Stimulated activated CD4-positive, alpha-beta T cell treated with anti-CD3 and anti-CD28 coated beads, Interleukin-15, amount 100 ng/mL, for 1 hour (primary cell): ENCODE data around the gene ANXA2.
"Not testable (repeated sequence)": the region's sequence is repeated elsewhere in the genome, so short reads cannot be mapped to it uniquely, and the experiment has no call there.

Source experiments
- DNase-seq, 2 donors: peaks; one replicate each; pipeline ENCODE4 v3.0.0-alpha.2; 2020; ENCODE audit warnings: low read depth in 1 of 2, low spot score in 1 of 2

ANXA2 gene

DNA sequence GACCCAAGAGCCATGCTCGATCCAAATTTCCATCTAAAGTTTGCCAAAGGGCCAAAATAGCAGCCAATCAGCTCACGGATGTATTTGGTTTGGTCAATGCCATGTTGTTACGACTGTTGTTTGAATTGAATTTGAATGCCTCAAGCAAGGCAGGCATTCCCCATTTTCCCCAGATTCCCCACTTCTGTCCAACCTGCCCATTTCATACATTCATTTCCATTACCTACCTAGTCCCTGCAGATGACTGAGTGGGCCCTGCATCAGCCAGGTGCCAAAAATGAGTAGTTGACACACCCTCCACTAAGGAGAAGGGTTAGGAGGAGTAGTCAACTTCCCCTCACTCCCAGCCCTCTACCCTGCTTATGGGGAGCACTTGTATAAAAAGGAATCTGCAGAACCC is 51.7 kb downstream of the ANXA2 start:
- DNase-seq: no peak

DNA sequence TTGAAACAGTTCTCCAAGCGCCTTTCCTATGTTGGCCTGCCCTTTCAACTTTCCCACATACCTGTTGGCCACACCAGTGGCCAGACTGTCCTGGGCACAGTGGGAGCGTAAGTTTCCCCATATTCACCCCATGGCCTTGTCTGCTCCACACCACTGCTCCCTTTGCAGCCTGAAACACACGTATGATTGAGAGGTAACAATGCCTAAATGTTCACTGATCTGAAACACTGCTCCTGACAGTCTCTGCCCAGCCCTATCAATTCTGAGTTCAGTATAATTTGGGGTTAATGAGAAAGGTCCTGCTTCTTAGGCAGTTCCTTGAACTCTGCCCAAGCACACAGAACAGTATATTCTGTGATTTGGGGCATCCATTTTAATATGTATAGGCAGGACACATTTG is 52.2 kb downstream of the ANXA2 start:
- DNase-seq: no peak

DNA sequence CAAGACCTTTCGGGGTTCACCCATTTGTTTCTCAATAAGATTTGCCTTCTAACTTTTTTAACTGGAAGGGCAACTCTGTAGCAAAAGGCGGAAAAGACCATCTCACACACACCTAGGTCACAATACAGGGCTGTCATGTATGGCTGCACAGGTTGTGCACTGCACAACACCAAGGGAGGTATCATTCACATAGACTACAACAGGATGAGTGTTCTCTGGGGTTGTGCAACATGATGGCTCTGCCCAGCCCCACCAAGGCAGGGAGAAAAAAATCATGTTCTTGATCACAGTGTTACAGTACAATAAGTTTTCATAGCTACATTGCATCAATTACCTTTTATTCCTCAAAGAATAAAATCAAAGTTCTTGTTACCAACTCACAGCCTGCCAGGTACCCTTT is 52.8 kb downstream of the ANXA2 start:
- no peak for DNase-seq

DNA sequence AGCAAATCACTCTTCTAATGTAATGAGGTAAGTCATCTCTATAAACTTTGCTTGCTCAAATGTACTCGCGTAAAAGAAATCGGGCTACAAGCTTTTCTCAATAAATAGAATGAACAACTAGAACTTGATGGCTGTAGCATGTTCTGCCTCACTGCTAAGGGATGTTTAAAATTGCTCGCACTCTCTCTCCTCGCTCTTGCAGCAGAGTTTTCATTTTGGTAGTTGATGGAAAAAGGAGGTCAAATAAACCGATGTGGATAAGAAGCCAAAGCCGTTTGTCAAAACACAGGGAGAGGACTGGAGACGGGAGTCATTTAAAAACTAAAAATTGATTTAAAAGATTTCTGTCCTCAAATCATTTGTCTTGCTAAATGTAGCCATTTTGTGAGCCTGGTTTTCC is 53.3 kb downstream of the ANXA2 start:
- no peak for DNase-seq

DNA sequence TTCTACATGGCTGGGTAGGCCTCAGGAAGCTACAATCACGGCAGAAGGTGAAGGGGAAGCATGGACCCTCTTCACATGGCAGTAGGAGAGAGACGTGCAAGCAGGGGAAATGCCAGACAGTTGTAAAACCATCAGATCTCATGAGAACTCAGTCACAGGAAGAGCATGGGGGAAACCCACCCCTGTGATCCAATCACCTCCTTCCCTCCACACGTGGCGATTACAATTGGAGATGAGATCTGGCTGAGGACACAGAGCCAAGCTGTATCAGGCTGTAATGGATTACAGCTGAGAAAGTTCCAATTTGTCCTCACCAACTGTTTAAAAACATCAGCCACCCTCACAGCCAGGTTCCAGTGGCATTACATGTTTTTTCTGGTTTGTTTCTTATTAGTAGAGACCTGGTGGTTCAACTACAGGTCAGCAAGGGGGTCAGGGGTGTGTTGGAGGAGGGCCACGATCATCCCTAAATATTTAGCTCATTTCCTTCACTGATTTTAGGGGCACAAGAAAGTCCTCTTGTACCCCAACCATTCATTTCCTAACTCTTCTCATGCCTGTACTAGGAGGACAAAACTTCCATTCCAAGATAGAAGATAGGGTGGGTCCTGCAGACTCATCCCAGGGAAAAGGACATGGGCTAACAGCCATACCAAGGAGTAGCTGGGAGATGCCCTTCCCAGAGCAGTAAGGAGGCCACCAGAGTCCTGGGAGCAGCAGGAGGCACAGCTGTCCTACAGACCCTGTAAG is 54.4 kb downstream of the ANXA2 start:
- DNase-seq: no peak

DNA sequence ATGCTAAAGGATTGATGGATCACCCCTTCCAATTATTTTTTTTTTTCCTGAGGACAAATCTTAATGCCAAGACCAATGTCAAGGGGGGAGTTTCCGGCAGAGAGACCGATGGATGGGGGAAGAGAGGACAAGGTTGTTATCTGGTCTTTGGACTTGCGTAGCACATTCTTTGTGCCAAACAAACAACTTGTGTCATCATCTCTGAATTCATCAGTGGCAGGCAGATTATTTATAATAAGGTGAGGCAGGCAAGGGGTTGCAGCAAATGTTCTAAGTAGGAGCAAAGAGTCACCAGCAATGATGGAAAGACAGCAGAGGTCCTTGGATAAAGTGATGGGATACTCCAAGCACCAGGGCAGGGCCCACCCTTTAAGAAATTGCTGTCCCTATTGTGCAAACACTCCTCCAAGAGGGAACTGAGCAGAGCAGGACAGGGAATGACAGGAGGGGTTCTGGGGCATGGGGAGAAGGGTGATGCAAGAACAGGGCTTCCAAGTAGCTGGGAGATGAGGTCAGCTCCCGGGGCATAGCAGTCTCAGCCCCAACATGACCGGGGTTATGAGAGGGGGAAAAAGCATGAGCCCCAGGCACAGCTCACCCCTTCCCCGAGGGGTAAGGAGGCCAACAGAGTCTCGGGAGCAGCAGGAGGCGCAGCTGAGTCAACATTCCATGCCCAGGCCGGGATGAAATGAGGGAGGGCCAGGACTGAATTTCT is 57.4 kb downstream of the ANXA2 start:
- no peak for DNase-seq

DNA sequence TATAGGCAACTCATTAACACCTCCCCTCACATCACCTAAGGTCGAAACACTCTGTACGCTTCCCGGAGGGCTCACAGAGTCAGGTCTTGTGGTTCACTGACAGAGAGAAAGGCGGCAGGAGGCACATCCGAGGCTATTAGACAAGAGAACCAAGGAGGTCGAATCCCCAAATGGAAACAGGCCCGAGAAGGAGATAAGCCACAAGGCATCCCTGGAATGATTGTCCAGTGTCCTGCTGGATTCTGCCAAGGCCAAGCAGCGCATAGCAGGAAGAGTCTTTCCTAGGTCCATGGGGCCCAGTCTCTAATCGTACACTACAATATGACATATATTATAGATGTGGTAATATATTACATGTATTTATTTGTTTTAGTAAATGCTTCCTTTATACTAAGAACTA is 58.5 kb downstream of the ANXA2 start:
- DNase-seq: no peak

DNA sequence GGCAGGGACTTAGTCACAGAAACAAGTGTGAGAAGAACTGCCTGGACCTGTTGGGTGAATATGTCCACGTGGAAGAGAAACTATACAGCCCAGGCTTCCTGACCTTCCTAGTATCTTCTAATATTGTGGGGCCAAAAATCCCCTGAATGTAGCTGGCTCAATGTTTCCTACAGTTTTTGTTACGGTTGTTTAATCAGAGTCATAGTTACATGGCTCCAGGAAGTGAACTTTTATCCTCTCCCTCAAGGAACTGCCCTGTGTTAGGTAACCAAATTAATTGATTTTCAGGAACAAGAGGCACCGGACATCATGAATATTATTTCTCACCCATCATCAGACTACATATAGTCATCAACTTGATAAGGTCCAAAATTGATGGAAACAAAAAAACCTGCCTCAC is 59.0 kb downstream of the ANXA2 start:
- DNase-seq: no peak

DNA sequence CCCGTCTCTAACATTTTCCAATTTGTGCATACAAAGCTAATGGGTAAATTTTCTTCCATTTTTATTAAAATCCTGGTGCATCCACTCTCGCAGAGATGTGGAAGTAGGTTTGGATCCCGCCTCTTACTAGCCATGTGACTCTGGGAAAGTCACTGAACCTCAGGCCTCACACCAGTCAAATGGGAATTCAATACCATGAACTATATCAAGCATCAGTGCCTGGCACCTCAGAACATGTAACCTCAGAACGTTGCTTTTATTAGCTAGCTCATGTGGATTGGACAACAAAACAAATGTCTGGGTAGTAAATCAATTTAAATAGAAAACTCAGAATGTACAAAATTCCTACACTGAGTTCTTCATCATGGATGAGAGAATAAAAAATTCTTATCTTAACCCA is 60.7 kb downstream of the ANXA2 start:
- no peak for DNase-seq

DNA sequence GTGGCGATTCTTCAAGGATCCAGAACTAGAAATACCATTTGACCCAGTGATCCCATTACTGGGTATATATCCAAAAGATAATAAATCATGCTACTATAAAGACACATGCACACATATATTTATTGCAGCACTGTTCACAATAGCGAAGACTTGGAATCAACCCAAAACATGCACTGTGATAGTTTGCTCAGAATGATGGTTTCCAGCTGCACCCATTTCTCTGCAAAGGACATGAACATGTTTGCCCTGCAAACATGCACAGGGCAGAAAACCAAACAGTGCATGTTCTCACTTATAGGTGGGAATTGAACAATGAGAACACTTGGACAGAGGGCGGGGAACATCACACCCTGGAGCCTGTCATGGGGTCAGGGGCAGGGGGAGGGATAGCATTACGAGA is 62.5 kb downstream of the ANXA2 start:
- not testable (repeated sequence) for DNase-seq

DNA sequence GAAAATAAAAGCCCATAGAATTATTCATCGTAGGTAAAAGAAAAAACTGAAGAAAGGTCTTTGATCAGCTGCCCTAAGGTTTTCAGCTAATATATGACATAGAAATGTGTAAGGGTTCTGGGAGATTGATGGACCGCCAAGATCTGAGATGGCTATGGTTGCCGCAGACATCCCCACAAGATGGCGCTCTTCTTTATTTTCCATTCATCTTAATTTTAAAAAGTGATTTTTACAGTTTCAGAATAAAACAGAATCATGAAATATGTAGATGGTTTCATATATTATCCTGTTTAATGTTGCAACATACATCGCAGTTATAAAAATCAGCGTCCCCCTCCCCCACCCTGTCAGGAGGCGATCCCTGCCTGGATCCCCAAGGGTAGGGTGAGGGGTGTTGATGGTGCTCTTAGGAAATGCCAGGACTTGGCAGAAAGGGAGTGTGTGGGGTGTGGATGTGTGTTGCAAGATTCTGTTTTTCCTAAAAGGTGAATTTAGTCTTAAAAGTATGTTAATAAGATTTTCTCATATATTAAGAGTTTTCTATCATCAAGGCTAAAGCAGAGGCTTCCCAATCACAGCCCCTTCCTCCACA is 68.8 kb downstream of the ANXA2 start:
- DNase-seq: no peak

DNA sequence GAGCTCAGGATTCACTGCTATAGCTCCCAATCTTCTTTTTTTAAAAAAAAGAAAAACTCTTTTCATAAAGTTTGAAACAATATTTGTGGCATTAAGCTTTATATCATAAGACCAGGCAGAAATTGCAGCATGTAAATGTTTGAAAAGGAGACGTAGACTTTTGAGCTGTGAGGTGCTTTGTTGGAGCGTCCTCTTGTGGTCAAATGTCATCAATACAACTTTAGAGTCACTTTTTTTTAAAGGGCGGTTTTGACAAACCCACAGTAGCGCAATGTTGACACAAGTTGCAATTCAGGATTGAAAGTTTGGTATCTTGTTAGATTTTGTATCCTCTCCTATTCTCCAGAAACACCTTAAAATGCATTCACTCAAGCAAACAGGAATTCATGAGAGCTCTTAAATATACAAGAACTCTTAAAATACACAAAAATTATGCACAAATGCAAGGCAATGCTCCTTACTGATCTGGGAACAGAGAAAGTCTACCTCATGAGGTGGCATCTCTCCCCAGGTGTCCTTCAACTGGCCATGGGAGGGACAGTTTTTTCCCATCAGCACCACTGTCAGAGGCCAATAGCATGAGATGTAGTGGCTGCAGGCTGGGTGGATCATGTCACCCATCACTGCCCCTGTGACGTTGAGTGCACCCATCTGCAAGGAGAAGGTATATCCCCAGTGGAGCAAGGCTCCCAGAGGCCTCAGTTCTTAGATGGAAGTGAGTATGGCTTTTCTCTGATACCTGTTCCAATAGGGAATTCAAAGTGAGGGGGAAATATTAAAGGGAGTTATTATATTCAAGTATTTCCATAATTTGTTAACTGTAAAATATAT is 70.7 kb downstream of the ANXA2 start:
- no peak for DNase-seq

DNA sequence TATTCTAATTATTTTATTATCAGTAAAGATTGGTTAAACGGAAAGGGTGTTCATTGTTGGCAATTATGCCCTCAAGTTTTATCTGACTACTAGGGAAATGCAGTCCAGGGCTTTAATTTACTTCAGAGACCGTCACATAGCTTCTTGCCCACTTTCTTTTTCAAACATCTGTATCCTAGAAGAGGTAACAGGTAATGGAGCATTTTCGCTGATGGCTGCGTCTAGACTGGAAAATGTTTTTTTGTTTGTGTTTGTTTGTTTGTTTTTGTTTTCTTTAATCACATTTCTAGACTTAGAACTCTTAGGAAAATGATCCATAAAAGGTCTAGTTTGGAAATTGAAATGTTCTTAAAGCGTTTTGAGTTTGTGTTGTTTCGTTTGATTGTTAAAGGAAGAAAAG is 71.4 kb downstream of the ANXA2 start:
- no peak for DNase-seq

DNA sequence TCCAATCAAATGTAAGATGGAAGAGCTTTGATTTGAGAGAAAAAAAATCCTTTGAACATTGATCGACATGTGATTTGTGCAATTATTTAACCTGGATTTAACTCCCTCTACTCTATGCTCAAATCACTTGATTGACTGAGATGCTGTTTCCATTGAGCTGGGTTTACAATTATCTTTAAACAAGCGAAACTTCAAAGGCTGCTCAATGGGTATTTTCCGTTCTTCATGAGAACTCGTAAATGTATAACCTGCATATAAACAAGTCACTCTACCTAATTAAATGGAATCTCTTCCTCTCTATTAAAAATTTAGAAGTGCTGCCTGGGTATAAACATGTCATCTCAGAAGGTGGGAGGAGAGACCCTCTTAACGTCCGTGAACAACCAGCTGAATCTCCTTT is 71.9 kb downstream of the ANXA2 start:
- DNase-seq: no peak

DNA sequence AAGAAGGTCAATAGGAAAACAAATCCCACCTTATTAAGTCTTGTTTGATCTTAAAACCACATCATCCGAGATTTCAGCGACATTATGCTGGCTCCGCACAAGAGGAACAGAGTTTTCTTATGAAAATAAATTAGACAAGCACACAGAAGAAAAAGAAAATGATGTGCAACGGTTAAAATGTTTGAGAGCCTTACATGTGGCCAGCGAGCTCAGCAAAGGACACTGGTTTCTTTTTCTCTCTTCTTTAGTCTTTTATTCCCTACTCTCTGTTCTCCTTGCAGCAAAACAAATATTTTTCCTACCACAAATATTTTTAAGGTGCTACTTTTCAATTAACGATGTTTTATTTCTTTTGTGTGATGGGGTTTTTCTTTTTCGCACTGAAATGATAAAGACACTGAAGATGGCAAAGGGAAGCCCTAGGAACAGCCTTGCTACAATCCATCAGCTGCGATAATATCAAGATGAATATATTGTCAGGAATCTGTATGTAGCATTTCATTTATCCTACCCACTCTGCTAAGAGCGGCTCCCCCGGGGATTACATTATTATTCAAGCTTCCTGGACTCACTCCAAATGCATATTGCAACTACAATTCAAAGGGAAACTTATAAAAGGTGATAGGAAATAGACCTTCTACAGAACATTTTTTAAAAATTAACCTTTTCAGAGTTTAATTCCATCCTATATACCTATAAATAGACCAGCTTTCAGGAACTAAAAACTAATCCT is 72.9 kb downstream of the ANXA2 start:
- DNase-seq: no peak

DNA sequence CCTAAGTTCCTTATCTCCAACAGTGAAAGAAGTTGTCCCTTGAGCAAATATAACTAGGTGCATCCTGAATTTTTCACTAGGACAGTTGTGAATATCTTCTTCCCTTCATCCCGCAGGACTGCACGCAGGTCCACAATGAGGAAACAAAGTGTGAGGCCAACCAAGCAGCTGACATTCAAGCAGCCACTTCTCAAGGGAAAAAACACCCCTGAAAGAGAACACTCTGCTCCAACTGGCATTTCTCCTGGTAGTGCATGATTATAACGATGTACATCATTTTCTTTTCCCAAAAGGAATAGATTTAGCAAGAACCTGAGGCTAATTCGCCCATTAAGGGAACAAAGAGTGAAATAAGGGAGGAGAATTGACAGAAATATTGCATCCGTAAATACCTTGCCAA is 74.5 kb downstream of the ANXA2 start:
- no peak for DNase-seq

DNA sequence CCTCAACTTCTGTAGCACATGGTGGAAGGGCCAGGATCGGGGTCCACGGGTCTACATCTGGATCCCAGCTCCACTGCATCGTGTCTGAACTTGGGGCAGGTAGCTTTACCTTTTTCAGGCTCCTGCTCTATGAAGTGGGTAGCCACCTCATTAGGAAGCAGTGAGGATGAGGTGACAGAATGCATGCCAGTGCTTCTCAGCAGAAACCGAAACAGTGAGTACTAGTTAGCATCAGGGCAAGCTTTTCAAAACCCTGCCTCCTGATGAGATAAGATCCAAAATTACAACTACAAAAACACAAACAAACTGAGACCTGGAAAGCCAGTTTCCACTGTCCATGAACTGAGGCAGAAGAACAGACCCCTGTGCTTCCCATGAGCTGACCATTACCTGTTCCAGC is 77.4 kb downstream of the ANXA2 start:
- no peak for DNase-seq

DNA sequence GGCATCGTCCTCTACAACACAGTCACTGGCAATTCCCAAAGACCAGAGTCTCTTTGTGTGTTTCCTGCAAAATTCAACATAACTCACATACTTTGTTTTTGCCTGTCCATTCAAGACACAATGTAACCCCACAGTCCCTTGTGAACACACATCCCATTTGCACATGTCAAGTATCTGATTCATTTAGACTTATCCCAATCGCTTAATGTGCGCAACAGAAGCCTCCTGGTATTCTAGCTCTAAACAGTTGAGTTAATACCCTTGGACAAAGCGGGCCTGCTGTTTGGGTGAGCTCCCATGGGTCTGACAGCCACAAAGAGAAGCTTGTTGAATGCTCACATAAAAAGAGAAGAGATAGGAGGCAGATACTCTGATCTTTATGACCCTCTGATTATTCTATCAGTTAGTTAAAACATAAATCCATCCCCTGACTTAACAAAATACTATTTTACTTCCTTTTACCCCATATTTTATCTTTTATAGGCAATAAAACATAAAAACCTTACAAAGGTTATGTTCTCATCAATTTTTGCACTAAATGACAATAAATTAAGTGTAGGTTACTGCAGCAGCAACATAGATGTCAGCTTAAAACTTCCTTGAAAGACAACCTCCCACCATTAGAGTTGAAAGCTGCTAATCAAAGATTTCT is 79.4 kb downstream of the ANXA2 start:
- DNase-seq: no peak

DNA sequence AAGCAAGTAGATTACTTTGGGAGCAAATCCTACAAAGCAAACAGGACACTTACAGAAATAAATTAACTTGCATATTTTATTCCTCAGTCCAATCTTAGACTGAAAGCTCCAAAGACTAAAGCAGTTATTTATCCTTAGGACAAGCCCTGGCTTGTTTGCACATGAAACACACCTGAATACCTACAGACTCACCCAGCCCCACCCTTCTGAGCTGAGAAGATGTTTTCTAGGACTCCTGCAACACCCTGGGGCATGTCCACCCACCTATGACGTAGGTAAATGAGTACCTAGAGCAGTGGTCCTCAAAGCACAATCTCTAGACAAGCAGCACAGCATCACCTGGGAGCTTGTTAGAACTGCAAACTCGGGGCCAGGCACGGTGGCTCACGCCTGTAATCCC is 80.8 kb downstream of the ANXA2 start:
- no peak for DNase-seq

DNA sequence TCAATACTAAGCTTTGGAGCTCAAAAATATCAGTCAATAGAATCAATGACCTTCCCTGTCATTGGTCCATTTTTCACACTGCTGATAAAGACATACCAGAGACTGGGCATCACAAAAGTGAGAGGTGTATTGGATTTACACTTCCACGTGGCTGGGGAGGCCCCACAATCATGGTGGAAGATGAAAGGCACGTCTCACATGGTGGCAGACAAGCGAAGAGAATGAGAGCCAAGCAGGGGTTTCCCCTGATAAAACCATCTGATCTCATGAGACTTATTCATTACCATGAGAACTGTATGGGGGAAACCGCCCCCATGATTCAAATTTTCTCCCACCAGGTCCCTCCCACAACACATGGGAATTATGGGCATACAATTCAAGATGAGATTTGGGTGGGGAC is 81.9 kb downstream of the ANXA2 start:
- DNase-seq: no peak

DNA sequence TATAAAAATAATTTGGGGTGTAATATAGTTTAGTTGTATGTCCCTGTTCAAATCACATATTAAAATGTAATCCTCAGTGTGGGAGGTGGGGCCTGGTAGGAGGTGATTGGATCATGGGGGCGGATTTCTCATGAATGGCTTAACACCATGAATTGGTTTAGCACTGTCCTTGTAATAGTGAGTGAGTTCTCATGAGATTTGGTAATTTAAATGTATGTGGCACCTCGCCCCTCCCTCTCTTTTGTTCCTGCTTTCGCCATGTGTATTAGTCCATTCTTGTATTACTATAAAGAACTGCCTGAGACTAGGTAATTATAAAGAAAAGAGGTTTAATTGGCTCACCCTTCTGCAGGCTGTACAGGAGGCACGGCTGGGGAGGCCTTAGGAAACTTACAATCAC is 83.9 kb downstream of the ANXA2 start:
- no peak for DNase-seq
